Glomerular visceral epithelial cell (primary cell): ENCODE data around the gene NLGN4Y.
A peak's percentile ranks its signal among the peaks of the same experiment; 100 is the strongest.

Experiments
- DNase-seq: peaks from one replicate; pipeline ENCODE4 v3.0.0-alpha.2; 2016; ENCODE audit errors: extremely low spot score

The NLGN4Y gene

GRCh38 chrY:14524272-14525231 lies at the start of gene NLGN4Y:
TSS of gene NLGN4Y (plus strand) at chrY:14524529. CDS start at chrY:14622120, 97,591 bp downstream.
- DNase-seq = peak; percentile 36

DNA sequence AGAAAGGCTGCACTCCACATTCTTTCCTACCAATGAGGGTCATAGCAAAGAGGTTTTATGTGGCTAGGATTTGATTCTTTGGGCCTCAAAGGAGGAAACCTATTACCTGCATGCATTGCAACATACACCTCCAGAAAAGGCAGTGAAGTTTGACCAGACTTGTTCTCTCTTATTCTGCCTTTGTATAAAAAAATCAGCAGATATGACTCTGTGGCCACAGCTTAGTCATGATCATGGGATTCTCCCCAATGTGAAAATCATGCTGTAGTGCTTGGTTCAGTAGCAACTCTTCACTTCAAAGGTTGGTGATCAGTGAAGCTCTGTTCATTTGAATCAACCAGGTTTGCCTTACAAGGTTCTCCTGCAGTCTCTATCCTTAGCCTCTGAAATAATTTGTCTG lies 38.4 kb upstream of the NLGN4Y start:
- peak; percentile 0 for DNase-seq

GRCh38 chrY:14490226-14490625 lies 34.1 kb upstream of the NLGN4Y start:
- no peak for DNase-seq

GRCh38 chrY:14498071-14498470 lies 26.3 kb upstream of the NLGN4Y start:
- DNase-seq = no peak

DNA sequence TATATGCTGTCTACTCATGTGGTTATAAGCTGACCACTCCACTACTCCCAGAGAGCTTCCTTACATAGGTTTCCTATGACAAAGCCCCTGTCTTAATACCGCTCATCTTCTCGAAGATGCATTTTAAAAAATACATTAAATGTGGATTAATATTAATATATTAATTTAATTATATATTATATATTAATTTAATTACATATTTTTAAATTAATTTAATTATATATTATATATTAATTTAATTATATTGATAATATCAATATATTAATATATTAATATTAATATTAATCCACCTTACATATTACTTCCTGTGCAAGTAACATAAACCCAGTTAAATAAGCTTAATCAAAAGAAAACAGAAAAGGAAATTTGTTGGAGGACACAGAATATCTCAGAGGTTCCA lies 19.7 kb upstream of the NLGN4Y start:
- DNase-seq = no peak

DNA sequence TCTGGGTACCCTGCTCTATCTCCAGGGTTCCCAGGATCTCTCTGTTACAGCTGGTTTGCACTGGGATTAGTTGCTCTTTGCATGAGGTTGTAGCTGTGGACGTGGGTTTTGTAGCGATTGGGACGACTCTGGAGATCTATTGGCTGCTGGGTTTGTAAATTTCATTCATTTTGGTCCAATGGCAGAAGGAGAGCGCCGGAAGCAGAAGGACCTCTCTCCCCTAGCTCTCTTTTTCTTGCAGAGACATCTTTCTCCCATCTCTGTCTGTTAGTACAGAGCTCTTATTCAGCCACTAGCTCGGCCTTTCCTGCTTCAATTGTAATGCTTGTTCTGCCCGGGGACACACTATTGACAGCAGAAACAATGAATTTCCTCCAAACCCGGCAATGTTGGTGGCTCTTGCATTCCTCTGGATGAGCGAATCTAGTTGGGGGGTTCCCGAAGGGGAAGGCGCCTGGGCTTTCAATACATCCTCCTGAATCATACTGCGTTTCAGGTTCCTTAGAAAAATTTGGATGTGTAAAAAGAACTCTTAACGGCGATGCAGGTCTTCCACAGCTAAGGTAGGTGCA lies 1.9 kb upstream of the NLGN4Y start:
- no peak for DNase-seq

DNA sequence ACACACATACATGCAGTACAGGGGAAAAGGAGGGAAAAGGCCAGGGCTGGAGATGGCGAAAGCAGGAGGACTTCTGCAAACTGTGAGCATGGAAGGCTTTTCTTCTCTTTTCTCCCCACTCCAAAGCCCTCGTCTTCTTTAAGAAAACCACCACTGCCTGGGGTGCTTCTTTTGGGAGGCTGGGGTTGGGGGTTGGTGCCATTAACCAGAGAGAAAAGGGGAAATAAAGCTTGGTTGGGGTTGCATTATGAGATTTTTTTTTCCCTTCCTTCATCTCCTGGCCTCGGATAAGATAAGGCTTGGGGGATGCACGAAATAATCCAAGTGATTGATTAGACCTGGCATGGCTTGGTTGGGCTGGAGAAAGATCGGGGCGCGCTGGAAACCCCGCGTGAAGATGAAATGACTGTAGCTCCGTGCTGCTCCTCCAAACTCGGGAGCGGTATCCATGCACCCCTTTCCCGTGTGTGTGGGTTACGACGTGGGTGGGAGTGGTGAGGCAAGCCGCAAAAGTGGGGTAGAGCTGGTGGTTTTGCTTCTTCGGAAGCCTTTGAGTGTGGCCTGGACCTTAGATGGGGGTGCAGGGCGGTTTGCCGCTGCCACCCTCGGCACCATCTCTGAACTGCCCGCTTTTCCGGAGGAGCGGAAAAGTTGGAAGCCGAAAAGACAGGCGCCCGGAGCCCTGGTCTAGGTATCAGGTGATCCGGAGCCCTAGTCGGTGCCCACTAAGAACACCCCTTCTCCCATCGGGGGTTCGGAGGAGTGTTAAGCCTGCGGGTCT lies 648 bp upstream of the NLGN4Y start:
- DNase-seq = no peak

GRCh38 chrY:14525315-14525714 lies 986 bp downstream of the NLGN4Y start:
- no peak for DNase-seq

DNA sequence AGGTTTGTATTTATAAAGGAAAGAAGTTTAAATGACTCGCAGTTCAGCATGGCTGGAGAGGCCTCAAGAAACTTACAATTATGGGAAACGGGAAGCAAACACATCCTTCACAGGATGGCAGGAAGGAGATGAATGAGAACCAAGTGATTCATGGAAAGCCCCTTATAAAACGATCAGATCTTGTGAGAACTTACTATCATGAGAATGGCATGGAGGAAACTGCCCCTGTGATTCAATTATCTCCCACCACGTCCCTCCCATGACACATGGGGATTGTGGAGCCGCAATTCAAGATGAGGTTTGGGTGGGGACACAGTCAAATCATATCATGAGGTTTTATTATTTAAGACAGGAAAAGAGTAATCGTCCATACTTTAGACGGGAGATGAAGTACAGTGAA lies 4.0 kb downstream of the NLGN4Y start:
- DNase-seq = no peak

DNA sequence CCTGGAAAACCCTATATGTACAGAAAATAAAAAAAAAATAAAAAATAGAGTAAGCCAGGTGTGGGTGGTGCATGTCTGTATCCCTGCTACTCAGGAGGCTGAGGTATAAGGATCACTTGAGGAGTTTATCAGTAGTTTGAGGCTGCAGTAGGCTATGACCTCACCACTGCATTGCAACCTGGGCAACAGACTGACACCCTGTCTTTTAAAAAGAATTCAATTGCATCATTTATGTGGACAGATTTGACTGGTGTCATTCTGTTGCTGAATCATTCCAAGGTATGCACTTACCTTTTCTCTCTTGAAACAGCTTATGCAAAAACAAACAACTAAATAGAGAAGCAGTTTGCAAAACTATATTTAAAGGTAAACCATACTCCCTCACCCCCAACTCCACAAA lies 12.4 kb downstream of the NLGN4Y start:
- no peak for DNase-seq

GRCh38 chrY:14543506-14543905 lies 19.2 kb downstream of the NLGN4Y start:
- DNase-seq = no peak

GRCh38 chrY:14581294-14581693 lies 57.0 kb downstream of the NLGN4Y start:
- DNase-seq = no peak

GRCh38 chrY:14586725-14587124 lies 62.4 kb downstream of the NLGN4Y start:
- no peak for DNase-seq

DNA sequence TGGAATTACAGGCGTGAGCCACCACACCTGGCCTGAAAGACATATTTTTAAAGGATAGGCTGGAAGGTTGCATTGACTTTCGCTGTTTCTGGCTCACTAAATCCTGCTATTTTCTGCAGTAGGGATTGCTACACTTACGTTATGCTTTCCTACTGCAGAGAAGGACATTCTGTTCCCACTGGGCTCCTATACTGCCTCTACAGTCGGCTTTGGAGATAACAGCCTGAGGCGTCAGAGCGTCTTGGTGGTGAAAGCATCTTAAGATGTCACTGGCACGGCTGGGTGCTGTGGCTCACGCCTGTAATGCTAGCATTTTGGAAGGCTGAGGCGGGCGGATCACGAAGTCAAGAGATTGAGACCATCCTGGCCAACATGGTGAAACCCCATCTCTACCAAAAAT lies 77.0 kb downstream of the NLGN4Y start:
- no peak for DNase-seq

GRCh38 chrY:14617625-14618024 lies 93.3 kb downstream of the NLGN4Y start:
- DNase-seq = peak; percentile 1

DNA sequence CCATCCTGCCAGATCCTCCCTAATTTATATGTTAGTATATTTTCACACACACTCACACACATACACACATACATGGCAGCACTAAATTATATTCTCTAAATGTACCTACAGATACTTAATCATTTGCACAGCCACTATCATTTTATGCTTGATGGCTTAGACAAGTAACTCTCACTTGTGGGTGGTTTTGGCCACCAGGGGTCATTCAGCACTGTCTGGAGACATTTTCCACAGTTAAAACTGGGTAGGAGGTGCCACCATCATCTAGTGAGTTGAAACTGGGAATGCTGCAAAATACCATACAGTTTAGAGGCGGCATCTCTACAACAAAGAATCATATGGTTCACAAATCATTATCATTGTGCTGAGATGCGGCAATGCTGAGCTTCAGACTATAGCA lies 94.2 kb downstream of the NLGN4Y start:
- DNase-seq = no peak

- no peak for DNase-seq
These were observed 103.9 kb downstream of the NLGN4Y start for GRCh38 chrY:14628208-14628607.

GRCh38 chrY:14631676-14632075 lies 107.3 kb downstream of the NLGN4Y start:
- DNase-seq = peak; percentile 5

DNA sequence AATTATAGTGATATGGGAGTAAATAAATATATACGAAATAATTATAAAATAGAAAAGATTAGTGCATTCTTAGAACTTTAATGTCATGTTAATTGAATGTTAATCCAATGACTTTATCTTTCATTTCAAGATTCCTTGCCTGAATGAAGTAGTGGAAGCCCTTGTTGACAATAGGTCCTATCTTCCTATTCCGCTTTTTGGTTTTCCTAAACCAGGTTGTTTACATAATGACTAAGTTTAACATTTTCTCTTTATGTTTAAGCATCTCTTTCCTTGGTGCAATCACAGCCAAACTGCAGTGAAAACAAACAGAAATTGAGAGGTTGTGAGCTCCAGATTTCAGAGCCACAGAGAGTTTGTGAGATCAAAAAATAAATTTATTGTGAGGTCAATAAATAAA lies 109.4 kb downstream of the NLGN4Y start:
- DNase-seq = no peak

- DNase-seq = no peak
These were observed 110.6 kb downstream of the NLGN4Y start for GRCh38 chrY:14634954-14635353.

DNA sequence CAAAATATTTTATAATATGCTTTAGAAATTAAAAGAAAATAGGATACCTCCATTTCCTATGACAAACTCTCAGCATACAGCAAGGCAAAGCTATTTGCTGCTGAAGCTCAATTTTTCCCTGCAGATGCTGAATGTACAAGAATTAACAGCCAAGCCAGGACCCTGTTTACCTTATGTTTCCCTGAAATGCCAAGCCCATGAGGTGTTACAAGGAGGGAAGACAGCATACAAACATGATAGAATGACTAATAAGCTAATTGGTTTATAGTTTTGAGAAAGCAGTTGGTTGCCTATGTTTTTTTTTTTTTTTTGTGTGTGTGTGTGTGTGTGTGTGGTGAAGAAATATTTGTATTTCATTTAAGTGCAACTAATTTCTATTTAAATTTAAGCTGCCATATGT lies 113.2 kb downstream of the NLGN4Y start:
- DNase-seq = no peak

DNA sequence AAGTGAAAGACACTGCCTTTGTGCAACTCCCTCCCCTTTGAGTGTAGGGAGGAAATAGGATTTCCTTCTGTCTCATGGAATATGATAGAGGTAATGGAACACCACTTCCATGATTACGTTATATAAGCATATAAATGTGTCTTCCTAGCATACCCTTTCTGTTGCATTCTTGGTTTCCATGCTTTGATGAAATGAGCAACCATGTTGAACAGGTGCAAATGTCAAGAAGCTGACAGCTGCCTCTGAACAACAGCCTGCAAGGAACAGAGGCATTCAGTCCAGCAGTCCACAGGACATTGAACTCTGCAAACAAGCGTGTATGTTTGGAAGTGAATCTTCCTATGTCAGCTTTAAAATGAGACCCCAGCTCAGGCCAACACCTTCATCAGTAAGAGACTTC lies 117.5 kb downstream of the NLGN4Y start:
- no peak for DNase-seq
